HG03159 (cell line): ENCODE data around the gene VWCE.

Experiments
- ATAC-seq: cut with Tn5 transposase; IDR thresholded peaks from one replicate; pipeline ENCODE4 v1.9.1; 2021; ENCODE audit warnings: mild to moderate bottlenecking, moderate library complexity; ENCODE audit not compliant: unreplicated experiment

The VWCE gene

GRCh38 chr11:61328351-61328750 lies 33.2 kb upstream of the VWCE start:
- no peak for ATAC-seq

GRCh38 chr11:61327669-61328071 lies 32.6 kb upstream of the VWCE start:
- no peak for ATAC-seq

GRCh38 chr11:61325649-61326414 lies 30.7 kb upstream of the VWCE start:
- ATAC-seq, result no peak

GRCh38 chr11:61315260-61315659 lies 20.1 kb upstream of the VWCE start:
- ATAC-seq, result no peak

GRCh38 chr11:61310749-61311148 lies 15.6 kb upstream of the VWCE start:
- ATAC-seq, result no peak

- no peak for ATAC-seq
Observed at GRCh38 chr11:61309739-61310138, 14.6 kb upstream of the VWCE start.

- ATAC-seq, result no peak
Observed at GRCh38 chr11:61309141-61309540, 14.0 kb upstream of the VWCE start.

GRCh38 chr11:61307354-61307753 lies 12.2 kb upstream of the VWCE start:
- no peak for ATAC-seq

GRCh38 chr11:61306221-61306620 lies 11.1 kb upstream of the VWCE start:
- ATAC-seq, result no peak

- ATAC-seq, result no peak
Observed at GRCh38 chr11:61305417-61305816, 10.3 kb upstream of the VWCE start.

GRCh38 chr11:61303725-61304124 lies 8.6 kb upstream of the VWCE start:
- ATAC-seq, result no peak

- no peak for ATAC-seq
Observed at GRCh38 chr11:61302550-61302949, 7.4 kb upstream of the VWCE start.

- ATAC-seq, result no peak
Observed at GRCh38 chr11:61298663-61299244, 3.6 kb upstream of the VWCE start.

- no peak for ATAC-seq
Observed at GRCh38 chr11:61297746-61298145, 2.6 kb upstream of the VWCE start.

GRCh38 chr11:61297341-61297740 lies 2.2 kb upstream of the VWCE start:
- ATAC-seq, result no peak

GRCh38 chr11:61295596-61295926 lies 445 bp upstream of the VWCE start:
- no peak for ATAC-seq

- ATAC-seq, result peak; percentile 25
Observed at GRCh38 chr11:61293867-61294716, 1.0 kb downstream of the VWCE start.

GRCh38 chr11:61292356-61292755 lies 2.8 kb downstream of the VWCE start:
- no peak for ATAC-seq

- no peak for ATAC-seq
Observed at GRCh38 chr11:61290905-61291690, 4.0 kb downstream of the VWCE start.

- ATAC-seq, result no peak
Observed at GRCh38 chr11:61287338-61287977, 7.7 kb downstream of the VWCE start.

GRCh38 chr11:61283613-61284012 lies 11.5 kb downstream of the VWCE start:
- no peak for ATAC-seq
